22Rv1 (cell line): ENCODE data around the gene PRG3.

Source experiments
- CTCF ChIP-seq: fragments of 450-650 bp; IDR thresholded peaks from 2 replicates; pipeline ENCODE4 v1.5.1; 2017; ENCODE audit warnings: mild to moderate bottlenecking
- ZFX ChIP-seq: fragments of 450-650 bp; IDR thresholded peaks from 2 replicates; pipeline ENCODE4 v1.6.1; 2017; ENCODE audit warnings: antibody characterized with exemption, borderline replicate concordance

GRCh38 chr11:57359896-57360690, 20.9 kb downstream of the PRG3 start:
- TF ChIP-seq CTCF (no peak), ZFX (no peak)
